T-helper 1 cell (primary cell): Measurements from ENCODE around the gene VMP1.

ENCODE experiments used
- DNase-seq, 5 donors: peaks; one replicate each; pipeline ENCODE4 v3.0.0-alpha.2; 2012 to 2020
- total RNA-seq, 4 donors: gene quantifications; one replicate each; lab custom pipeline; 2026; lab: John Stamatoyannopoulos, UW

VMP1 gene
- 227 to 560 (median 471) reads per million in 4 donors for total RNA-seq

- DNase-seq = peak; percentile 85 to 98 (median 89)
These were observed at the start of gene VMP1, which contains the start of gene PTRH2 for GRCh38 chr17:59707149-59707970. Gene VMP1, plus strand, starts transcription at chr17:59707654. Its CDS starts 23,793 bp downstream, at chr17:59731447. Gene PTRH2, minus strand, starts transcription at chr17:59707430. Its CDS starts 9,452 bp downstream, at chr17:59697978.

GRCh38 chr17:59666235-59666634 is 41.2 kb upstream of the VMP1 start:
- no peak for DNase-seq

GRCh38 chr17:59668816-59669215 is 38.6 kb upstream of the VMP1 start:
- DNase-seq = no peak

- DNase-seq = no peak
These were observed 38.0 kb upstream of the VMP1 start for GRCh38 chr17:59669411-59669810.

- DNase-seq = no peak
These were observed 37.5 kb upstream of the VMP1 start for GRCh38 chr17:59669944-59670343.

GRCh38 chr17:59671386-59671785 is 36.1 kb upstream of the VMP1 start:
- DNase-seq = no peak

- DNase-seq = no peak
These were observed 32.2 kb upstream of the VMP1 start for GRCh38 chr17:59675231-59675630.

GRCh38 chr17:59676716-59677115 is 30.7 kb upstream of the VMP1 start:
- DNase-seq = no peak

GRCh38 chr17:59678918-59679317 is 28.5 kb upstream of the VMP1 start:
- DNase-seq = no peak

GRCh38 chr17:59680314-59680713 is 27.1 kb upstream of the VMP1 start:
- no peak for DNase-seq

- no peak for DNase-seq
These were observed 24.2 kb upstream of the VMP1 start for GRCh38 chr17:59683283-59683682.

- DNase-seq = no peak
These were observed 22.5 kb upstream of the VMP1 start for GRCh38 chr17:59684967-59685366.

- no peak for DNase-seq
These were observed 19.4 kb upstream of the VMP1 start for GRCh38 chr17:59688008-59688407.

- DNase-seq = no peak
These were observed 19.0 kb upstream of the VMP1 start for GRCh38 chr17:59688496-59688895.

- DNase-seq = no peak
These were observed 13.9 kb upstream of the VMP1 start for GRCh38 chr17:59693582-59693981.

- DNase-seq = no peak
These were observed 13.1 kb upstream of the VMP1 start for GRCh38 chr17:59694344-59694743.

GRCh38 chr17:59695945-59696681 is 11.3 kb upstream of the VMP1 start:
- DNase-seq = peak in 1 of 5 donors; percentile 35

- no peak for DNase-seq
These were observed 10.7 kb upstream of the VMP1 start for GRCh38 chr17:59696682-59697277.

GRCh38 chr17:59698143-59698542 is 9.3 kb upstream of the VMP1 start:
- no peak for DNase-seq

- DNase-seq = no peak
These were observed 8.2 kb upstream of the VMP1 start for GRCh38 chr17:59699218-59699617.

GRCh38 chr17:59699786-59700185 is 7.7 kb upstream of the VMP1 start:
- DNase-seq = no peak

GRCh38 chr17:59702304-59702703 is 5.2 kb upstream of the VMP1 start:
- no peak for DNase-seq

GRCh38 chr17:59707971-59708430 is 547 bp downstream of the VMP1 start:
- DNase-seq = no peak
